ENCODE results near the gene VPS41. TPM values are rescaled to one million over a fixed set of nuclear protein-coding genes. Genes with fewer than 3 reads are reported as not detected.

Gene VPS41
- polyA plus RNA-seq, 4 donors = 8.6 to 67.7 (median 14.4) TPM

GRCh38 chr7:38700116-38700515, 208.9 kb downstream of the VPS41 start:
- Histone ChIP-seq H3K27ac (ENCODE audit: low read depth in 1 of 3, low read length in 2 of 3) (no peak overlapping the region), H3K4me1 (ENCODE audit: control insufficient read depth in 3 of 3, insufficient read depth in 2 of 3, low read depth in 1 of 3, low read length in 2 of 3) (no peaks in the 10 kb centered on the region), H3K9me3 (ENCODE audit: control insufficient read depth in 2 of 2, insufficient read depth in 1 of 2, low read depth in 1 of 2, low read length in 1 of 2) (no peaks in the 10 kb centered on the region), H3K4me3 (ENCODE audit: low read depth in 1 of 3, low read length in 3 of 3) (no peak overlapping the region), H3K27me3 (ENCODE audit: control insufficient read depth in 3 of 3, insufficient read depth in 3 of 3, low read length in 3 of 3) (no peaks in the 10 kb centered on the region), H3K36me3 (ENCODE audit: control insufficient read depth in 3 of 3, insufficient read depth in 2 of 3, low read depth in 1 of 3, low read length in 3 of 3) (no peaks in the 10 kb centered on the region)
- DNase-seq (no peak), FAIRE-seq (no peak)
- WGBS, 3 donors = 70 to 72% (median 70%) methylated on average over 5 of the region's 5 CpGs

- Histone ChIP-seq H3K4me1 (ENCODE audit: control insufficient read depth in 3 of 3, insufficient read depth in 2 of 3, low read depth in 1 of 3, low read length in 2 of 3) (no peaks in the 10 kb centered on the region), H3K27ac (ENCODE audit: low read depth in 1 of 3, low read length in 2 of 3) (no peak overlapping the region), H3K9me3 (ENCODE audit: control insufficient read depth in 2 of 2, insufficient read depth in 1 of 2, low read depth in 1 of 2, low read length in 1 of 2) (no peaks in the 10 kb centered on the region), H3K4me3 (ENCODE audit: low read depth in 1 of 3, low read length in 3 of 3) (no peak overlapping the region), H3K36me3 (ENCODE audit: control insufficient read depth in 3 of 3, insufficient read depth in 2 of 3, low read depth in 1 of 3, low read length in 3 of 3) (no peaks in the 10 kb centered on the region), H3K27me3 (ENCODE audit: control insufficient read depth in 3 of 3, insufficient read depth in 3 of 3, low read length in 3 of 3) (no peaks in the 10 kb centered on the region)
- DNase-seq (no peak), FAIRE-seq (no peak)
- 70 to 72% (median 70%) methylated on average over 3 of the region's 3 CpGs for WGBS, 3 donors
Observed at GRCh38 chr7:38699471-38699870, 209.5 kb downstream of the VPS41 start.

- DNase-seq (no peak), FAIRE-seq (no peak)
- Histone ChIP-seq H3K4me1 (ENCODE audit: control insufficient read depth in 3 of 3, insufficient read depth in 2 of 3, low read depth in 1 of 3, low read length in 2 of 3) (no peaks in the 10 kb centered on the region), H3K36me3 (ENCODE audit: control insufficient read depth in 3 of 3, insufficient read depth in 2 of 3, low read depth in 1 of 3, low read length in 3 of 3) (no peaks in the 10 kb centered on the region), H3K9me3 (ENCODE audit: control insufficient read depth in 2 of 2, insufficient read depth in 1 of 2, low read depth in 1 of 2, low read length in 1 of 2) (no peaks in the 10 kb centered on the region), H3K27ac (ENCODE audit: low read depth in 1 of 3, low read length in 2 of 3) (no peak overlapping the region), H3K4me3 (ENCODE audit: low read depth in 1 of 3, low read length in 3 of 3) (no peak overlapping the region), H3K27me3 (ENCODE audit: control insufficient read depth in 3 of 3, insufficient read depth in 3 of 3, low read length in 3 of 3) (no peaks in the 10 kb centered on the region)
- 53 to 80% (median 74%) methylated on average over 3 of the region's 3 CpGs for WGBS, 3 donors
Observed at GRCh38 chr7:38694326-38694725, 214.7 kb downstream of the VPS41 start.

- H3K36me3 ChIP-seq (ENCODE audit: control insufficient read depth in 3 of 3, insufficient read depth in 2 of 3, low read depth in 1 of 3, low read length in 3 of 3) = no peaks in the 10 kb centered on the region
- WGBS, 3 donors = 85 to 88% (median 85%) methylated on average over 7 of the region's 7 CpGs
- H3K4me1 ChIP-seq (ENCODE audit: control insufficient read depth in 3 of 3, insufficient read depth in 2 of 3, low read depth in 1 of 3, low read length in 2 of 3) = no peaks in the 10 kb centered on the region
- no peaks in the 10 kb centered on the region for H3K27me3 ChIP-seq (ENCODE audit: control insufficient read depth in 3 of 3, insufficient read depth in 3 of 3, low read length in 3 of 3)
- FAIRE-seq (no peak), DNase-seq (no peak)
- H3K27ac ChIP-seq (ENCODE audit: low read depth in 1 of 3, low read length in 2 of 3) = no peak overlapping the region
- no peak overlapping the region for H3K4me3 ChIP-seq (ENCODE audit: low read depth in 1 of 3, low read length in 3 of 3)
- H3K9me3 ChIP-seq (ENCODE audit: control insufficient read depth in 2 of 2, insufficient read depth in 1 of 2, low read depth in 1 of 2, low read length in 1 of 2) = peaks cover 0 to 16% of the 10 kb centered on the region in 2 donors
Observed at GRCh38 chr7:38686888-38687287, 222.1 kb downstream of the VPS41 start.

GRCh38 chr7:38685851-38686250, 223.1 kb downstream of the VPS41 start:
- Histone ChIP-seq H3K27me3 (ENCODE audit: control insufficient read depth in 3 of 3, insufficient read depth in 3 of 3, low read length in 3 of 3) (no peaks in the 10 kb centered on the region), H3K9me3 (ENCODE audit: control insufficient read depth in 2 of 2, insufficient read depth in 1 of 2, low read depth in 1 of 2, low read length in 1 of 2) (peaks cover 0 to 16% of the 10 kb centered on the region in 2 donors), H3K27ac (ENCODE audit: low read depth in 1 of 3, low read length in 2 of 3) (no peak overlapping the region), H3K4me3 (ENCODE audit: low read depth in 1 of 3, low read length in 3 of 3) (no peak overlapping the region), H3K4me1 (ENCODE audit: control insufficient read depth in 3 of 3, insufficient read depth in 2 of 3, low read depth in 1 of 3, low read length in 2 of 3) (no peaks in the 10 kb centered on the region), H3K36me3 (ENCODE audit: control insufficient read depth in 3 of 3, insufficient read depth in 2 of 3, low read depth in 1 of 3, low read length in 3 of 3) (no peaks in the 10 kb centered on the region)
- 91 to 95% (median 92%) methylated on average over 21 of the region's 21 CpGs for WGBS, 3 donors
- DNase-seq (no peak), FAIRE-seq (no peak)

GRCh38 chr7:38682606-38683005, 226.4 kb downstream of the VPS41 start:
- H3K4me1 ChIP-seq (ENCODE audit: control insufficient read depth in 3 of 3, insufficient read depth in 2 of 3, low read depth in 1 of 3, low read length in 2 of 3) = no peaks in the 10 kb centered on the region
- no peak overlapping the region for H3K4me3 ChIP-seq (ENCODE audit: low read depth in 1 of 3, low read length in 3 of 3)
- DNase-seq (no peak), FAIRE-seq (no peak)
- H3K9me3 ChIP-seq (ENCODE audit: control insufficient read depth in 2 of 2, insufficient read depth in 1 of 2, low read depth in 1 of 2, low read length in 1 of 2) = peaks cover 0 to 13% of the 10 kb centered on the region in 2 donors
- no peaks in the 10 kb centered on the region for H3K27me3 ChIP-seq (ENCODE audit: control insufficient read depth in 3 of 3, insufficient read depth in 3 of 3, low read length in 3 of 3)
- H3K27ac ChIP-seq (ENCODE audit: low read depth in 1 of 3, low read length in 2 of 3) = no peak overlapping the region
- no peaks in the 10 kb centered on the region for H3K36me3 ChIP-seq (ENCODE audit: control insufficient read depth in 3 of 3, insufficient read depth in 2 of 3, low read depth in 1 of 3, low read length in 3 of 3)
- WGBS, 3 donors = 59 to 72% (median 66%) methylated on average over 3 of the region's 3 CpGs

GRCh38 chr7:38681882-38682281, 227.1 kb downstream of the VPS41 start:
- Histone ChIP-seq H3K27ac (ENCODE audit: low read depth in 1 of 3, low read length in 2 of 3) (no peak overlapping the region), H3K9me3 (ENCODE audit: control insufficient read depth in 2 of 2, insufficient read depth in 1 of 2, low read depth in 1 of 2, low read length in 1 of 2) (peaks cover 0 to 14% of the 10 kb centered on the region in 2 donors), H3K36me3 (ENCODE audit: control insufficient read depth in 3 of 3, insufficient read depth in 2 of 3, low read depth in 1 of 3, low read length in 3 of 3) (no peaks in the 10 kb centered on the region), H3K27me3 (ENCODE audit: control insufficient read depth in 3 of 3, insufficient read depth in 3 of 3, low read length in 3 of 3) (no peaks in the 10 kb centered on the region), H3K4me1 (ENCODE audit: control insufficient read depth in 3 of 3, insufficient read depth in 2 of 3, low read depth in 1 of 3, low read length in 2 of 3) (no peaks in the 10 kb centered on the region), H3K4me3 (ENCODE audit: low read depth in 1 of 3, low read length in 3 of 3) (no peak overlapping the region)
- WGBS, 3 donors = 44 to 76% (median 62%) methylated on average over 1 of the region's 1 CpG
- DNase-seq (no peak), FAIRE-seq (no peak)

- no peak for DNase-seq
- peaks cover 0 to 3% of the 10 kb centered on the region in 2 donors for H3K9me3 ChIP-seq (ENCODE audit: control insufficient read depth in 2 of 2, insufficient read depth in 1 of 2, low read depth in 1 of 2, low read length in 1 of 2)
- H3K36me3 ChIP-seq (ENCODE audit: control insufficient read depth in 3 of 3, insufficient read depth in 2 of 3, low read depth in 1 of 3, low read length in 3 of 3) = no peaks in the 10 kb centered on the region
- H3K4me3 ChIP-seq (ENCODE audit: low read depth in 1 of 3, low read length in 3 of 3) = no peak overlapping the region
- no peaks in the 10 kb centered on the region for H3K27me3 ChIP-seq (ENCODE audit: control insufficient read depth in 3 of 3, insufficient read depth in 3 of 3, low read length in 3 of 3)
- 65 to 68% (median 67%) methylated on average over 3 of the region's 3 CpGs for WGBS, 3 donors
- no peaks in the 10 kb centered on the region for H3K4me1 ChIP-seq (ENCODE audit: control insufficient read depth in 3 of 3, insufficient read depth in 2 of 3, low read depth in 1 of 3, low read length in 2 of 3)
- no peak for FAIRE-seq
- H3K27ac ChIP-seq (ENCODE audit: low read depth in 1 of 3, low read length in 2 of 3) = no peak overlapping the region
Observed at GRCh38 chr7:38679419-38679818, 229.6 kb downstream of the VPS41 start.

GRCh38 chr7:38678698-38679054, 230.3 kb downstream of the VPS41 start:
- Histone ChIP-seq H3K27me3 (ENCODE audit: control insufficient read depth in 3 of 3, insufficient read depth in 3 of 3, low read length in 3 of 3) (no peaks in the 10 kb centered on the region), H3K9me3 (ENCODE audit: control insufficient read depth in 2 of 2, insufficient read depth in 1 of 2, low read depth in 1 of 2, low read length in 1 of 2) (peaks cover 0 to 3% of the 10 kb centered on the region in 2 donors), H3K27ac (ENCODE audit: low read depth in 1 of 3, low read length in 2 of 3) (no peak overlapping the region), H3K36me3 (ENCODE audit: control insufficient read depth in 3 of 3, insufficient read depth in 2 of 3, low read depth in 1 of 3, low read length in 3 of 3) (no peaks in the 10 kb centered on the region), H3K4me3 (ENCODE audit: low read depth in 1 of 3, low read length in 3 of 3) (no peak overlapping the region), H3K4me1 (ENCODE audit: control insufficient read depth in 3 of 3, insufficient read depth in 2 of 3, low read depth in 1 of 3, low read length in 2 of 3) (no peaks in the 10 kb centered on the region)
- DNase-seq (no peak), FAIRE-seq (no peak)
- 74 to 92% (median 77%) methylated on average over 1 of the region's 1 CpG for WGBS, 3 donors

Data from small intestine (tissue), 7 donors.